Stimulated activated naive CD8-positive, alpha-beta T cell treated with anti-CD3 and anti-CD28 coated beads, Interleukin-15, Interleukin-2, amounts not matched to agents 100 ng/mL and 50 ng/mL, for 24 hours (primary cell): Measurements from ENCODE around the gene GSG1L2.

Experiments
- H3K27ac Mint-ChIP-seq: one replicate; pipeline ENCODE4 v1.8.0; 2021; ENCODE audit warnings: mild to moderate bottlenecking, mixed read lengths
- H3K27me3 Mint-ChIP-seq: one replicate; pipeline ENCODE4 v1.8.0; 2021; ENCODE audit warnings: mixed read lengths
- H3K36me3 Mint-ChIP-seq: one replicate; pipeline ENCODE4 v1.8.0; 2021; ENCODE audit warnings: low read depth, mixed read lengths
- H3K4me1 Mint-ChIP-seq: one replicate; pipeline ENCODE4 v1.8.0; 2021; ENCODE audit warnings: low read depth, mixed read lengths
- H3K4me3 Mint-ChIP-seq: one replicate; pipeline ENCODE4 v1.8.0; 2021; ENCODE audit warnings: mild to moderate bottlenecking, mixed read lengths
- H3K9me3 Mint-ChIP-seq: one replicate; pipeline ENCODE4 v1.8.0; 2021; ENCODE audit warnings: mixed read lengths

The GSG1L2 gene

DNA sequence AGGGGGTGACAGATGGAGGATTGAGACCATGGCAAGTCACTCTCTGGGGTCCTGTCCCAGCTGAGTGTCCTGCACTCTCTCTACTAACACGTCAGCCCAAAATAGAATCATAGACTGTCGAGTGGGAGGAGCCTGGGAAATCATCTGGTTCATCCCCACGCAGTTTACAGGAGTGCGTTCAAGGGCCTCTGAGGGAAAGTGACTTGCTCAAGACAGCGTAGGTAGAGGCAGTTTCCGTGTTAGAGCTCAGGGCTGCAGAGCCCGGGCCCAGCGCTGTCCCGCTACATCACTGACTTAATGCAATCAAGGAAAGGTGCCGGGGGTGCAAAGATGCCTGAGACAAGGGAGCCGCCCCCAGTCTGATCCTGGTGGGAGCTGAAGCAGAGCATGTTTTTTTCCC lies 10.3 kb downstream of the GSG1L2 start:
- Mint-ChIP-seq H3K36me3 (no peaks in the 10 kb centered on the region), H3K4me1 (no peaks in the 10 kb centered on the region), H3K27me3 (peaks cover 5% of the 10 kb centered on the region), H3K4me3 (no peak overlapping the region), H3K27ac (no peak overlapping the region), H3K9me3 (peaks cover 5% of the 10 kb centered on the region)

DNA sequence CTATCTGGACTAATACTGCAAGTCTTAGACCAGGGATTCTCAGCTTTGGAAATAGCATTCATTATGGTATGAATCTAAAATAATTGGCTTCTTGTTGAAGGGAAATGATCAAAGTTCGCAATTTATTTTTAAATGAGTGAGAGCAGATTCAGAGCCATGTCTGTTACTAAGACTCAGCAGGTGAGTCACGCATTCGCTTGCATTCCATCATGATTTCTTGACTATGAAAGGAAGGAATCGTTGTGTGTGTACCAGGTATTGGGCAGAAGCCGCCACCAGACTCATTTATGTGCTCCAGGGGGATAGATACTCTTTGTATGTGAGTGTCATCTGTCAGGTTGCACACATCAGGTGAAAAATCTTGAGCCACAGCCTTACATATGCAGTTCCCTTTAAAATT lies 10.8 kb downstream of the GSG1L2 start:
- H3K9me3 Mint-ChIP-seq = peaks cover under 1% of the 10 kb centered on the region
- no peaks in the 10 kb centered on the region for H3K36me3 Mint-ChIP-seq
- H3K27me3 Mint-ChIP-seq = peaks cover under 1% of the 10 kb centered on the region
- no peak overlapping the region for H3K27ac Mint-ChIP-seq
- no peak overlapping the region for H3K4me3 Mint-ChIP-seq
- no peaks in the 10 kb centered on the region for H3K4me1 Mint-ChIP-seq

GRCh38 chr17:9810100-9810949 lies 11.6 kb downstream of the GSG1L2 start:
- no peaks in the 10 kb centered on the region for H3K4me1 Mint-ChIP-seq
- no peaks in the 10 kb centered on the region for H3K9me3 Mint-ChIP-seq
- H3K27me3 Mint-ChIP-seq = no peaks in the 10 kb centered on the region
- no peak overlapping the region for H3K4me3 Mint-ChIP-seq
- H3K27ac Mint-ChIP-seq = no peak overlapping the region
- no peaks in the 10 kb centered on the region for H3K36me3 Mint-ChIP-seq

DNA sequence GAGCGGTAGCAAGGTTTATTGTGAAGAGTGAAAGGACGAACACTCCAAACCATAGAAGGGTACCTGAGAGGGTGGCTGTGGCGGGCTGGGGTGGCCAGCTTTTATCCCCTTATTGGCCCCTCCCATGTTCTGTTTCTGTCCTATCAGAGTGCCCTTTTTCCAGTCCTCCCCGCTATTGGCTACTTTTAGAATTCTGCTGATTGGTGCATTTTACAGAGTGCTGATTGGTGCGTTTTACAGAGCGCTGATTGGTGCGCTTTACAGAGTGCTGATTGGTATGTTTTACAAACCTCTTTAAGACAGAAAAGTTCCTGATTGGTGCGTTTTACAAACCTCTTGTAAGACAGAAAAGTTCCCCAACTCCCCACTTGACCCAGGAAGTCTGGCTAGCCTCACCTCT lies 12.5 kb downstream of the GSG1L2 start:
- peaks cover 4% of the 10 kb centered on the region for H3K9me3 Mint-ChIP-seq
- no peak overlapping the region for H3K4me3 Mint-ChIP-seq
- no peak overlapping the region for H3K27ac Mint-ChIP-seq
- H3K36me3 Mint-ChIP-seq = no peaks in the 10 kb centered on the region
- H3K4me1 Mint-ChIP-seq = no peaks in the 10 kb centered on the region
- H3K27me3 Mint-ChIP-seq = no peaks in the 10 kb centered on the region

DNA sequence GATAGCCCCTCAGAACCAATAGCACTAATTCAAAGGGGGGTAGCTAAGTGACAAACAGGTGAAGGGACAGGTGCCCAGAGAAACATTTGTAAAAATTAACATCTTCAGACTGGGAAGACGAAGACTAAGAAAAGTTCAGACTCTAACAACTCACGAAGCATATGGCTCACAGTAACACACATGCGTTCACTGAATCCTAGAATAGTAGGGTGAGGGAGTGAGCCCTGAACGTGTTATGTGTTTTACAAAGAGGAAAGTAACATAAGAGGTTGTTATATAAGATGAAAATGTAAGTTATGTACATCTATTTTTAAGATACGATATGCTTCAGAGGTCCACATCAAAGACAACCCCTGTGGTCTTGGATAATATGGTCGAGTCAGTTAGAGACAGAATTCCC lies 15.2 kb downstream of the GSG1L2 start:
- Mint-ChIP-seq H3K4me3 (no peak overlapping the region), H3K9me3 (peaks cover 4% of the 10 kb centered on the region), H3K27me3 (peaks cover 10% of the 10 kb centered on the region), H3K4me1 (no peaks in the 10 kb centered on the region), H3K27ac (no peak overlapping the region), H3K36me3 (no peaks in the 10 kb centered on the region)

DNA sequence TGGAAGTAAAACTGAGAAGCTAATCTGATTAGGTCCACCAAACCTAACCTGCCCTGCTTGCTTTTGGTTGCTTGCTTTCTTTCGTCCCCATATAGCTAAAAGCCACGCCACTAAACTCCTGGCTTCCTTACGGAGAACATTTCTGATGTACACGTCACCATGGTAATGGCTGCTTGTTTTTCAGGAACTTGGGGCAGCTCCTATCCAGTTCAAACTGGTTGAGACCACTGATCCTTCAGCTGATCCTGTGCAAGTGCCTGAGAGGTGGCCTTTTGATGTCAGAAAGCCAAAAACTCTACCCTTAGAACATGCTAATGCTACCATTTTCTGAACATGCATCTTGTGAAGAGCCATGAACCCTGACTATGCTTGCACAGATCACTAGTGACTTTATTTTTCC lies 16.1 kb downstream of the GSG1L2 start:
- no peaks in the 10 kb centered on the region for H3K4me1 Mint-ChIP-seq
- H3K4me3 Mint-ChIP-seq = no peak overlapping the region
- H3K27ac Mint-ChIP-seq = no peak overlapping the region
- peaks cover 10% of the 10 kb centered on the region for H3K27me3 Mint-ChIP-seq
- no peaks in the 10 kb centered on the region for H3K36me3 Mint-ChIP-seq
- H3K9me3 Mint-ChIP-seq = peaks cover 4% of the 10 kb centered on the region

DNA sequence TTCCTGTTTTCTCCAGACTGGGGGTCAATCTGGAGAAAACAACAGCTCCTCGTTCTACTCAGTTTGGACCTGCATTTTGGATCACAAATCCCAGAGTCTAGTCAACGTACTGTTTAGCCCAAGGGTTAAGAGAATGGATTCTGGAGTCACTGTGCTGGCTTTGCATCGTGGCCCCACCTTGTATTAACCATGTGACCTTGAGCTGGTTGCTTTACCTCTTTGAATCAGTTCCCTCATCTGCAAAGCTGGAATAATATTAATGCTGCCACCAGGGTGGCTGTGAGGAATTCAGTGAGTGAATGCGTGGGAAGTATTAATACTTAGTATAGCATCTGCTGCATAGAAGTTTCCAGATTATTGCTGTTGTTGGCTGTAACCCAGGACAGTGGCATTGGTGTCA lies 19.2 kb downstream of the GSG1L2 start:
- H3K9me3 Mint-ChIP-seq = peaks cover 4% of the 10 kb centered on the region
- no peak overlapping the region for H3K4me3 Mint-ChIP-seq
- H3K4me1 Mint-ChIP-seq = no peaks in the 10 kb centered on the region
- H3K27me3 Mint-ChIP-seq = peaks cover 14% of the 10 kb centered on the region
- H3K36me3 Mint-ChIP-seq = no peaks in the 10 kb centered on the region
- no peak overlapping the region for H3K27ac Mint-ChIP-seq

- peaks cover 14% of the 10 kb centered on the region for H3K27me3 Mint-ChIP-seq
- peaks cover 4% of the 10 kb centered on the region for H3K9me3 Mint-ChIP-seq
- H3K36me3 Mint-ChIP-seq = no peaks in the 10 kb centered on the region
- H3K4me1 Mint-ChIP-seq = no peaks in the 10 kb centered on the region
- no peak overlapping the region for H3K27ac Mint-ChIP-seq
- H3K4me3 Mint-ChIP-seq = no peak overlapping the region
These were observed 19.6 kb downstream of the GSG1L2 start for GRCh38 chr17:9802294-9802693.

- H3K27ac Mint-ChIP-seq = no peak overlapping the region
- no peaks in the 10 kb centered on the region for H3K4me1 Mint-ChIP-seq
- no peak overlapping the region for H3K4me3 Mint-ChIP-seq
- H3K27me3 Mint-ChIP-seq = peaks cover 16% of the 10 kb centered on the region
- H3K36me3 Mint-ChIP-seq = no peaks in the 10 kb centered on the region
- H3K9me3 Mint-ChIP-seq = peaks cover 4% of the 10 kb centered on the region
These were observed 20.4 kb downstream of the GSG1L2 start for GRCh38 chr17:9801505-9801904.

DNA sequence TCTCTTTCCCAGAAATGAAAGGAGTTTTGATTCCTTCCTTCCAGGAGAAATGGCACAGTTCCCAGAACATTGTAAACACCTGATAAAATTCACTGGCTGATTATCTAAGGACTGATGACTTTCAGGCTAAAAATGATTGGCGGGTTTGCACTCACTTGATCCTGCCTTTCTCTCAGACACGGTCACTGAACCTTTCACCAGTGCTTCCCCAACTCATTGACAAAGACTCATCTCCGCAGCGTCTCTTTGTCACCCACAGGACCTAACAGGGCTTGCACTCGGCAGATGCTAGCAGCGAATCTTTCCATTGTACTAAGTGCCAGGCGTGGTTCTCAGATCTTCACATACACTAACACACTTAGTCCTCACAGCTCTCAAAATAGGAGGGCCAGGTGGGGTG lies 23.2 kb downstream of the GSG1L2 start:
- H3K4me1 Mint-ChIP-seq = no peaks in the 10 kb centered on the region
- no peaks in the 10 kb centered on the region for H3K9me3 Mint-ChIP-seq
- H3K36me3 Mint-ChIP-seq = no peaks in the 10 kb centered on the region
- peaks cover 20% of the 10 kb centered on the region for H3K27me3 Mint-ChIP-seq
- no peak overlapping the region for H3K4me3 Mint-ChIP-seq
- no peak overlapping the region for H3K27ac Mint-ChIP-seq

GRCh38 chr17:9798008-9798407 lies 23.9 kb downstream of the GSG1L2 start:
- H3K27me3 Mint-ChIP-seq = peaks cover 14% of the 10 kb centered on the region
- H3K36me3 Mint-ChIP-seq = no peaks in the 10 kb centered on the region
- H3K4me3 Mint-ChIP-seq = no peak overlapping the region
- no peak overlapping the region for H3K27ac Mint-ChIP-seq
- no peaks in the 10 kb centered on the region for H3K9me3 Mint-ChIP-seq
- no peaks in the 10 kb centered on the region for H3K4me1 Mint-ChIP-seq

DNA sequence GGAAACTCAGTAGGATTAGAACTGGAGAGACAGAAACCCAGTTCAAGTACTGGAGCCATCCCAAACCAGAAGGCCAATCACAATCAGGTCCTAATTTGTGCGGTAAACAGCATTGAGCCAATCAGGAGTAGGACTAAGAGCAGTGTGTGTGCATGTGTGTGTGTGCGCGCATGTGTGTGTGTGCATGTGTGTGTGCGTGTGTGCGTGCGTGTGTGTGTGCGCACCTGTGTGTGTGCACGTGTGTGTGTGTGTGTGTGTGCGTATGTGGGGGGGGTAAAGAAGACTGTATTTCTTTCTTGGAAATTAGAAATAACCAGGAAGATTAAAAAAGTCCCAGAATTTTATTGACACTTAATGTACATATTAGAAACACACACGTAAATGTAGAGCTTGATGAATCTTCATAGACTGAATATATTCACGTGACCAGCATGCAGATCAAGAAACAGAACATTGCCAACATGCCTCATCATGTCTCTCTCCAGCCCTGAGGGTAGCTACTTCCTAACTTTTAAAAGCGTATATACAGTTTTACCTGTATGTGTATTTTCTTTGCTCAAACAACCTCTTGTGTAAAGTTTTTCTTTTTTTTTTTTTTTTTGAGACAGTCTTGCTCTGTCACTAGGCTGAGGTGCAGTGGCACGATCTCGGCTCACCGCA lies 29.6 kb downstream of the GSG1L2 start:
- Mint-ChIP-seq H3K36me3 (no peaks in the 10 kb centered on the region), H3K27me3 (peaks cover 8% of the 10 kb centered on the region), H3K4me3 (no peak overlapping the region), H3K27ac (no peak overlapping the region), H3K9me3 (no peaks in the 10 kb centered on the region), H3K4me1 (no peaks in the 10 kb centered on the region)

- no peaks in the 10 kb centered on the region for H3K9me3 Mint-ChIP-seq
These were observed 30.7 kb downstream of the GSG1L2 start, which contains the start of gene DHRS7C for GRCh38 chr17:9790889-9791876. TSS of gene DHRS7C (minus strand) at chr17:9791592. CDS start at chr17:9791284, 308 bp downstream.

GRCh38 chr17:9790316-9790715 lies 31.6 kb downstream of the GSG1L2 start:
- H3K9me3 Mint-ChIP-seq = no peaks in the 10 kb centered on the region
- no peaks in the 10 kb centered on the region for H3K36me3 Mint-ChIP-seq
- no peak overlapping the region for H3K4me3 Mint-ChIP-seq
- H3K27me3 Mint-ChIP-seq = peaks cover 3% of the 10 kb centered on the region
- H3K4me1 Mint-ChIP-seq = no peaks in the 10 kb centered on the region
- no peak overlapping the region for H3K27ac Mint-ChIP-seq

More at GRCh38 chr17:9790889-9791876, 30.7 kb downstream of the GSG1L2 start, which contains the start of gene DHRS7C:
- no peak within 1 kb of the TSS for H3K27ac Mint-ChIP-seq
- no peaks in the 10 kb centered on the region for H3K36me3 Mint-ChIP-seq
- peaks cover 4% of the 10 kb centered on the region for H3K27me3 Mint-ChIP-seq
- no peaks in the 10 kb centered on the region for H3K4me1 Mint-ChIP-seq
- H3K4me3 Mint-ChIP-seq = no peak within 1 kb of the TSS
